Head of caudate nucleus (tissue), 42 donors: ENCODE results near the gene PPP1R12B.
"Not testable (repeated sequence)": the region's sequence is repeated elsewhere in the genome, so short reads cannot be mapped to it uniquely, and the experiment has no call there.

ENCODE experiments used
- DNase-seq, 42 donors: peaks; one replicate each; pipeline versions ENCODE4 v3.0.0 to v3.0.0-alpha.2; 2020 to 2021; ENCODE audit warnings: mixed read lengths in 7 of 42
- intact Hi-C: fragments of 100-400 bp; cut with DNase I; formaldehyde crosslinking; loops from one replicate; pipeline ENCODE4 v1.15.0; 2022

The PPP1R12B gene

DNA sequence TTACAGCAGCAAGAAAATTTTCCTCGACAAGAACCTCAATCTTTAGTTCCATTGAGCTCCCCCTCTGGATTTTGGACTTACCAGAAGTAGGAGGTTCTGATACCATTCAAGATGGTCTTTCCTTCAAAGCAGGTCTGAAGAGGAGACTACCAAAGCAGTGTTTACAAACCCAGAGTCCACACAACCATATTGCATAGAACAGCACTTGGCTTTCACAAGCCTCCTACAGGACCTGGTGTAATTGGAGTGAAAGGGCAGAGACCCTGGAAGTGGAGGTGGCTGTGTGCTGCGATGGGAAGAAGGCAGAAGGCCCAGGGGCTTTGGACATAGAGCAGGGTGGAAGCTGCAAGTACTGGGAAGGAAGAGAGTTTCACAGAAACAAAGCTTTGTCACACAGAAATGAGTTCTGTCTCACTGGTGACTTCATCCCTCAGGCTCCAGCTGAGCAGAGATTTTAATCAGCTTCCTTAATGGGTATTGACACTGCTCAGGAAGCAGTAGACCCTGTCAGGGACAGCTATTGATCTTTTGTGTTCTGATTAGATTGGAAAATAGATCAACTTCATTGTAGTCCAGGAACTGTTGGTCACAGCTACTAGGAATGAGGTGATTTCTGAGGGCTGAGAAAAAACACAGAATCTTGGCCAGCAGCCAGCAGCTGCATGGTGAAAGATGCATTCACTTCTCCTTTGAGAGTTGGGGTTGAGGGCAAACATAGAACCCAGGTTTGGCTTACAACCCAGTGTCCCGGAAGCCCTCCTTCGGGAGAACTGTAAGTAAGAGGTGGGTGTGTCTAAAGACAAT is 237.7 kb downstream of the PPP1R12B start:
- peak in 35 of 42 donors; percentile 22 to 83 (median 51) for DNase-seq
- intact Hi-C loops: no loop called here

DNA sequence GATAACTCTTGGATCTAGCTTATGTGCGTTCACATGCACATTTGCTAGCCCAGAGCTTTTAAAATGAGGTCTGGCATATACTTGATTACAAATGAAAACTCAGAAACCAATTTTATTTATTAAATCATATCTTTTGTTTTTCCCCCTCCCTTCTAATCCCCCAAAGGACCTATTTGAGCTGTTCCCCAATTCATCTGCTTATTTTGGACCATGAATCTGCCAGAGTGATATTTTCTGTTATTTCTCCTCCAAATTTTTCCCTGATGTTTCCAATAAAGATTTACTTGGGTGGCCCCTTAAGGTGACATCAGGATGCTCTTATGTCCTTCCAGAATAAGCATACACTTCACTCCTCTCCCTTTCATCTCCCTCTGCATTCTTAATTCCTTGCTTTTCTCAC is 238.4 kb downstream of the PPP1R12B start:
- no peak for DNase-seq
- intact Hi-C loops: no loop called here

DNA sequence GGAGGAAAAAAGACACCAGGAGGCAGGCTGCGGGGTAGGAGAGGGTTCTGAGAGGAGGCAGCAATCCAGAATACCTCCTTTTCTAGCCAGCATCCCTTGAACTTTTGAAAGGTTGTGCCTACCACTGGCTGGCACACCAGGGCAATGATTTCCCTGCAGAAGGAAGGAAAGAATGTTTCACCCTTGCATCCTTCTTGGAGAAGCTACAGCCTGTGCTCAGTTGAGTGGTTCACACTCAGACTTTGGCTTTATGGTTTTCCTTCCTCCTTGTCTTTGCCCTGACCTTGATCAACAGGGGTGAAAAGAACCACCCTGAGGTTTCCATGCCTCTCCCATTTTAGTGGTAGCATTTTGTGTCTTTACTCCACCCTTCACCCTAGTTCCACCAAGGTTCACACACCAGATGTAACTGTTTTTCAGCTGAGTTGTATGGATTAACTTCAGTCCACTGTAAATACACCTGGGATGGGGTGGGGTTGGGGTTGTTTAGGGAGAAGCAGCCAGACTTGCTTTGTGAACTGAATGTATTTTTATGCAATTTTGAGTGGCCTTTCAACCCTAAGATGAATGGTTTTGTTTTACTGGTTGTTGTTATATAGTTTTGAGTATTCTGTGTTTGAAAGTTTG is 239.5 kb downstream of the PPP1R12B start:
- intact Hi-C loops: no loop called here

DNA sequence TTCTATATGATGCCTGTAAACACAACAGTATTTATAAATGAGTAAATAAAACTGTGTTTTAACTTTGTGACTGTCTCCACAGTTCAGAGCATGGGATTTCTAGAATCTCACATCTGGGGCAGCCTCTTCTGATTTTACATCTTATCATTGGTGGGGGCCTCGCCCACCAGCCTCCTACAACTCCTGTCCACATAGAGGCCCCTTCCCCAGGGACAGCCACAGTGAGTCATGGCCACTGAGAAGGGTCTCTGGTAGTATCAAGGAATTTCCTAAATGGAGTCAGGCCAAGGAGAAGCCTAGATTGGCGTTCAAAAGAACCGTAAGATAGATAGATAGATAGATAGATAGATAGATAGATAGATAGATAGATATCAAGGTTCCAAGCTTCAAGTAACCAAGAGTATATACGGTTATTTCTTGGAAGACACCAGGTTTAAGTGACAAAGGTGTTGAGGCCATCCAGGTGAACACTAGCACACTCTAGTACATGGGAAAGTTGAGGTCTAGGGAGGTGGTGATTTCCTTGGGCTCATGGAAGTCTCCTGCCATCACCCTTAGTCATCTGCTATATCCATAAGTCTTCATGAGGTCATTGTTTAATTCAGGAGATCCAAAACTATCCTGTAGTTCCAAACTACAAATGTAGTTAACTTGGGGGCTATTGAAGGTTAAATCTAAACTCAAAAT is 240.1 kb downstream of the PPP1R12B start:
- no peak for DNase-seq
- intact Hi-C loops: no loop called here

More for the DNA sequence above, 239.5 kb downstream of the PPP1R12B start:
- no peak for DNase-seq

DNA sequence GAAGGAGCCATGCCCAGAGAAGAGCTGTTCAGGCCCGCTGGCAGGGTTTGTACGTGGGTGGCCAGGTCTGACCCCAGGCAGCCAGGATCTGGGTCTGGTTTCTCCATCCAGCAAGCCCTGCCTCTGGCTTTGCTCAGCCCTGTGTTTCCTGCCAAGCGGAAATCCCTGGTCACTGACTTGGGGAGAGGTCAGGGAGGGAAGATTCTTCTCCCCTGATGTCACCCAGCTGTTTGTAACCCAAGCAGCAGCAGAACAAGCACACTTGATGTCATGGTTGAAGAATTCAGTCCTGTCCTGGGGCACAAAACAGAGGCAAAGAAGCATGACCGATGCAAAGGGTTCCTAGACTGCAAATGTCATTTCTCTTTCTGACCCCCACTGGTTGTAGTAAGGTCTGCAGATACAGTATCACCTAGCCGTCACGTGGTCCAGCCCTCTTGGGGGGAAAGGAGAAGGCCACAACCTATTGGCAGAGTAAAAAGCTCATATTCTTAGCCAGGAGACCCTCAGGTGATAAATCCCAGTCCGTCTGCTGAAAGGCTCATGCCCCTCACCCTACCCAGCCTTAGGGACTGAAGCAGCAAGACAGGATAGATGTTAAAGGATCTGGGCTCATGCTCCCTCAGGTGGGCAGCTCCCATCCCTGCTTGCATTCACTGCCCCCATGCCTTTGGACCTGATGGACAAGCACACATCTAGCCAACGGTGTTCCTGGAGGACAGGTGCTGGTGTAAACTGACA is 240.9 kb downstream of the PPP1R12B start:
- intact Hi-C loops: no loop called here

DNA sequence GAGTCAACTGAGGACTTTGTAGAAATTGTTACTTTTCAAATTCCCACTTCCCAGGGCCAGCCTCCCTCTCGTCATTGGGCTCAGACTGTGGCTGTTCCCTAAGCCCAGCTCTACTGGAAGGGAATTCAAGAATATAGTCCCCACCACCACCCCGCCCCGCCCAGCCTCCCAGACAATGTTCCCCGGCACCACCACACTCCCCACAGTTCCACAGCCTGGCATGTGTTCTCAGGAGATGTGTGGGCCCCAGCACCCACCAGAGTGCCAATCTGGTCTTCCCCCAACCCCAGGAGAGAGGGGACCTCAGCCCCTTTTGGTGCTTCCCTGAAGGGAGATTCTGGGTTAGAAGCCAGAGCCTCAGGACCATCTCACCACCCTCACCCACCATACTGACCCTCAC is 241.6 kb downstream of the PPP1R12B start:
- DNase-seq: peak in 8 of 42 donors; percentile 30 to 53 (median 42)
- intact Hi-C loops: no loop called here

More for the DNA sequence above, 240.9 kb downstream of the PPP1R12B start:
- no peak for DNase-seq

DNA sequence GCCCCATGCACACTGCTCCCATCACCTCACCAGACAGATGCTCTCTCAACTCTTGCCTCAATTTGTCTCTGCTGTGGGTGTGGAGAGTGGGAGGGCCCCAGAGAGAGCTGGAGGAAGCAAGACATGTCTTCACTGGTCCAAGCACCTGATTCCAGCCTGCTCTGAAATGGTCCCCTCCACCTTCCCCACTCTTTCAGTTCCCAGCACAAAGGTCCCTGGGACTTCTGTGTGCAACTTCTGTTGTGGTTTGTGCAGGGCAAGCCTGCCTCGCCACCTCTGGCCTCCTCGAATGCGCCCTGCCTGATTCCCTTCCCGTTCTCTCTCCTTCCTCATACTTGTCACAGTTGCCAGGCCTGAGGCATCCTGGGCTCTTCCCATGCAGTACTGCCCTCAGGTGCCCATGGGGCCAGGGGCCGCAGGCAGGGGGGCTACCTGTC is 242.5 kb downstream of the PPP1R12B start:
- intact Hi-C loops: no loop called here
- peak in 8 of 42 donors; percentile 26 to 62 (median 34) for DNase-seq

DNA sequence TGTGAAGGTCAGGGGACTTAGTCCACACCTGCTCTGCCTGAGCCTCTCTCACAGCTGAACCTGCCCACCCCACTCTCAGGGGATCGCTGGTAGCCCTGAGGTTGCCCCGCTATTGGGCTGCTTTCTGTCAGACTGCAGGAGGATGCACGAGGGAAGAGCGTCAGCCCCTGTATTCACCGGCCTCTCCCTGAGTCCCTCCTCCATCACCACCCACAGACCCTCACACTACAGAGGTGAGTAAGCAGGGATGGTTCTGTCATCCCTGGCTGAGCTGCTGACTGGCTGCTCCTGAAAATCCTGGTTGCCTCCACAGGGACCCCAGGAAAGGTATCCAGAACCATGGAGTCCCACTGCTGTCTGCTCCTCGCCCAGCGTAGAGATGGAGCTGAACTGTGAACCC is 243.0 kb downstream of the PPP1R12B start:
- DNase-seq: peak in 25 of 42 donors; percentile 20 to 79 (median 45)
- intact Hi-C loops: no loop called here

DNA sequence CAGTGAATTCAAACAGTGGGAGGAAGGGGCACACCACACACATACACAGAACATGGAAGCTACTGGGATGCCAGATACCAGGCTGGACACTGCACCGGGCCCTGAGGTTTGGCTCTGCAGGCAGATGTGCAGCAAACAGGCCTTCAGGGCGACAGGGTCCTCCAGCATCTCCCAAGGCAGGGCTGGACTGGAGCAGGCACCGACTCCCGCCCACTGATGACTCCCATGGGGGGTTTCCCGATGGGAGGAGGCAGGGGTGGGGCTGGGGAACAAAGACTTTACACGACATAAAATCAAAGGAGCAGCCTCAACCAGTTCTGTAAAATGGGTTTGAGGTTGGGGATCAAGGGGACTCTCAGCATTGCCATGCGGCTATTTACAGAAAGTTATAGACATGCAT is 243.6 kb downstream of the PPP1R12B start:
- intact Hi-C loops: no loop called here
- no peak for DNase-seq

DNA sequence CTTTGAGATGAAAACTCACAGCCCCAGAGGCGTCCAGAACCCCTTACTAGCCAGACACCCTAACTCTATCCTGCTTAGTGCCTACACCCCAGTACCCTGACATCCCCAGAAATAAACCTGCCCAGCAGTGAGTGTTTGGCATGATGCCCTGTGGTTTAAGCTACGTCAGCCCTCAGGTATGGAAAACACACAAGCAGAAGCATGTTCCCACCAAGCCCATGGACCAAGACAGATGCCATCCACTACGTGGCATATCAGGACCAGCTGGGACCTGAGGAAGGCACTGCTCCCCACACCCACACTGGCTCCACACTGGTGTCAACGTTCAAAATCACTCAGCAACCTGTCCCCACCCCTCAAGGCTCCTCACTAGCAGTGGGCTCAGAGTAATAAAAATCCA is 245.3 kb downstream of the PPP1R12B start:
- intact Hi-C loops: no loop called here
- no peak for DNase-seq

DNA sequence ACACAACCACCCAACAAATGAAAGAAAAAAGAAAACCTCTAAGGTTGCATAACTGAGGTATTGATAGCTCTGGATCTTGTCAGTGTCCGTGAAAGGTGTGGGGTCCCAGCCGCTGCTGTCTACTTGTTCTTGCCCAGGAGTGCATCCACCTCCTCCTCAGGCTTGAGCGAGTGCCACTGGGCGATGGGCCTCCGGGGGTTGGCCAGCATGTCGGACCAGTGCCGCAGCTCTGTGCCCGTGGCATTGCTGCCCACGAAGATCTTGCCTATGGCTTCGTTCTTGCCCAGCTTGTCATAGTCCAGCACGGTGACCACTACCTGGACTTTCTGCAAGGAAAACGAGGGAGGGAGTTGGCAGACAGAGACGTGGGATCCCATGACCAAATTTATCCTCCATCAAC is 248.1 kb downstream of the PPP1R12B start:
- intact Hi-C loops: no loop called here
- no peak for DNase-seq

DNA sequence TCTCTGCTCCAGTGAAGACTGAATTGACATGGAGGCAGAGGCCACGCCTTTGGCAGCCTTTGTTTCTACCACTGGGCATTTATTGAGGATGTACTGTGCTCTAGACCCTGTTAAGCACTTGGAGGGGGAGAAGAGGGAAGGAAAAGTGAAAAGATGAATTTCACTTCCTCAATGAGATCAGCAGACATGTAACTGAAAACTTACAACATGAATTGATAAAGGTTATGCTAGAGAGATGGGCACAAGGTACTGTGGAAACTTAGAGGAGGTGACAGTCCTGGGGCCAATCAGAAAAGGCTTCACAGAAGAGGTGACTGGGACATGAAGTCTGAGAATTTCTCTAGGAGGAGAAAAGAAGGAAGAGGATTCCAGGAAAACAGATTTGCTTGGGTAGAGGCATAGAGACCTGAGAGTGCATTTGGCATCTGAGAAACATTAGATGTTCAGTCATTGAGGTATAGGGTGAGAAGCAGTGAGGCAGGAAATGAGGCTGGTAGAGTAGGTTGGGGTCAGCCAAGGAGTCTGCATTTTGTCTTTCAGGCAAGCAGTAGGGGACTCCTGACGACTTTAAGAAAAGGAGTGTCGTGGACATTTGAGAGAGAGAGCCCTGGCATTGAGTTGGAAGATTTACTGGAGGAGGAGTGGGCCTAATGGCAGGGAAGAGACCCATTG is 248.7 kb downstream of the PPP1R12B start:
- no peak for DNase-seq
- intact Hi-C loops: no loop called here

DNA sequence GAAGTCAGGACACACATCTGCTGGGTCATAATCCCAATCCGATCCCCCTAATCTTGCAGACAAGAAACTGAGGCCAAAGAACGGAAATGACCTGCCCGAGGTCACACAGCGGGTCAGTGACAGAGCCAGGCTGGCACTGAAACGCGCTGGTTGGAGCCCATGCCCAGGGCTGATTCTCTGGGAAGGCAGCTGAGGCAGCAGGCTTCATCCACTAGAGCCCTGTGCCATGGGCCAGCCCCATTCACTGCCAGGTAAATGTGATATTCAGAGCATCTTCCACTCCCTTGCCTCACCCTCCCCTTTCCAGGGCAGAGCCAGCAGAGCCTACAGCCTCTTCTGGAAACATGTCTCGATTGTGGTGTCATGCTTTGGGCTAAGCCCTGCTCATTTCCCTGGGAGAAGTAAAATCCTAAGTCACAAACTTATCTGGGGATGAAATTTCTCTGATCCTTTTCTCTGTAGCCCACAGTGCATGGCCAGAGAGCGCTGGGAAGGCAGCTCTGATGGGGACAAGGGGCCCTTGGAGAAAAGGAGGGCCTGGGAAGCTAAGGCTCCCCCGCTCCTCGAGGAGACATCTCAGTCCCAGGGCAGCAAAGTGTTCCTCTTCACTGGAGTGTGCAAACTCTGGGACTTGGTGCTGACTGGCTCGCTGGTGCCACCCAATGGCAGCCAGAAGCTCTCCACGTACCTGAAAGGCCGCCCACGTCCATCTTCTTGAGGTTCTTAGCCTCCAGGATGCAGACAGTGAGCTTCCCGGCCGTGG is 251.4 kb downstream of the PPP1R12B start:
- peak; percentile 48 to 92 (median 73) for DNase-seq
- intact Hi-C loops: no loop called here

DNA sequence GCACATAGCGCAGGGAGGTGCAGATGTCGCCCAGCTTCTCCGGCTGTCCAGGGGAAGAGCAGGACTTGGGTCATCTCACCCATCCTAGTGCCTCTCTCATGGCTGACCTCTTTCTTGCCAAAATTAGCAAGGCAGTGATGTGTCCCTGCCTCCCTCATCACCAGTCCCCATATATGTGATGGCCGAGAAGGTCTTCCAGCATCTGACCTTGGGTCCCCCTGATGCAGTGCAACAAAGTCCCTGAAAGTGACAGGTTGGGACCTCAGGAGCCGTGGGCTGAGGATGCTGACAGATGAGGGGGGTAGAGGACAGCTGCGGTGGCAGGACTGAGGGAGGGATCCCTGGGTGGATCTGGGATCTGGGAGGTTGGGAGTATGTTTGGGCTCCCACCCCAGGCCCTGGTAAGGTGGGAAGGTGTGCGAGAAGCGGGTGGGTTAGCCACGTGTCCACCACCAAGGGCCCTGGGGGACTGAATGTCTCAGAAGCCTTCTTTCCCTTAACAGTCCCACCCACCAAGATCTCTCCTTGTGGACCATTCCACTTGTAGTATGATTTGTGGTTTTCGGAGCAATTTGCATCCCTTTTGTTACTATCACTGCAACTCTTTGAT is 252.0 kb downstream of the PPP1R12B start:
- intact Hi-C loops: no loop called here
- DNase-seq: no peak

DNA sequence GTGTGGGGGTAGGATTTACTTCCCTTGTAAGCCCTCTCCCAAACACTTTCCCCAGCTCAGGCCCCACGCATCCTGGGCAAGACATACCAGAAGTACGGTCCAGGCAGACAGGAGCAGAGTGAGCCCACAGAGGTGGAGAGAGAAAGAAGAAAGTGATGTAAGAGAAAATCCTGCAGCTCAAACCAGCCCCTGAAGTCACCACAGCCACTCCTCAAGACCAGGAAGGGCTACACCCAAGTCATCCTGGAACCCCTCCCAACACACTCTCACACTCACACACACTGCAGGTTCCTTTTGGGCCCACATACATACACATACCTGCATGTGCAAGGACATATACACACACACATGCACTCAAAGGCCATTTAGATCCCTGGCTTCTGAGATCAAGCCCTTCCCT is 254.9 kb downstream of the PPP1R12B start:
- intact Hi-C loops: no loop called here
- peak in 1 of 42 donors; percentile 18 for DNase-seq

DNA sequence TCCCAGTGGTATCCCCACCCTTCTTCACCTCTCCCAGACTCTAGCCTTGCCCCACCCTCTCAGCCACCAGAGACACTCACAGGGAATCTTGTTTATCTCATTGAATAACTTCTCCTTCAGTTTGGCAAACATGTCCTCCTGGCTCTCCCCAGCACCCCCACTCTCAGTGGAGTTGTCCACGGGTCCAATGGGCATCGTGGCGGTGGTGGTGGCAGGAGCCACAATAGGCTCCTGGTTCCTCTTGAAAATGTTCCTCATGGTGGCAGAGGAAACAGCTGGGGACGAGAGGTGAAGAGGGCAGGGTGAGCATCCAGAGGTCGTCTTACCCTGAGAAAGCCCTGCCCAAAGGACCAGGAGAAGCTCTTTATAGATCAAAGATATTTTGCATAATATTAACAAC is 257.0 kb downstream of the PPP1R12B start:
- intact Hi-C loops: no loop called here
- peak in 2 of 42 donors; percentile 18 to 24 for DNase-seq

DNA sequence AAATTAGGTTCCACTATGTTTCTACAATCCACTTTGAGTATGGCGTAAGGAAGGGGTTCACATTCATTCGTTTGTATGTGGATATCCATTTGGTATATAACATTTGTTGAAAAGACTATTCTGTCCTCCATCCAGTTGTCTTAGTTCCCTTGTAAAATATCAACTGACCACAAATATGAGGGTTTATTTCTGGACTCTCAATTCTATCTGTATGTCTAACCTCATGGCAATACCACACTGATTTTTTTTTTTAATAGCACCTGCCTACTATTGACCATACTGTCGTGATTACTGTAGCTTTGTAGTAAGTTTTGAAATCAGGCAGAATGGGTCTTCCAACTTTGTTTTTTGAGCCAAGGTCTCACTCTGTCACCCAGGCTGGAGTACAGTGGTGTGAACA is 263.5 kb downstream of the PPP1R12B start:
- DNase-seq, intact Hi-C loops: not testable (repeated sequence)

DNA sequence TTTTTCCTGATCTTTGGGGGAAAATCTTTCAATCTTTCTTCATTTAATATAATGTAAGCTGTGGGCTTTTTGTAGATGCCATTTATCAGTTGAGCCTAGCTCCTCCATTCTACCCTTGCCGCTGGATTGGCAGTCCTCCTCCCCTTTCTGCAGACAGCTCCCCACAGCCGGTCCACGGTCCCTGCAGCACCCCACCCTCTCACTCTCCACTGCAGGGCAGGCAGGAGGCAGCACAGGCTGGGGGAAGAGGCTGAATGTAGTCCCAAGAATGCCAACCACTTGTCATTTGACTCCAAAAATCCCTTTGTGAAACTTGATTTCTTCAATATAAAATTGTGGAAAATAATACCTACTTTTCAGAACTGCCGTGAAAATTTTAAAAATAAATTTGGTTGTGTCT is 265.1 kb downstream of the PPP1R12B start:
- DNase-seq: peak in 3 of 42 donors; percentile 5 to 19 (median 15)
- intact Hi-C loops: no loop called here
